Measurements from ENCODE around the gene SIGLEC9.

The SIGLEC9 gene

GRCh38 chr19:51097166-51097738, 27.5 kb upstream of the SIGLEC9 start:
- peak; percentile 46 to 77 (median 59) for DNase-seq

DNA sequence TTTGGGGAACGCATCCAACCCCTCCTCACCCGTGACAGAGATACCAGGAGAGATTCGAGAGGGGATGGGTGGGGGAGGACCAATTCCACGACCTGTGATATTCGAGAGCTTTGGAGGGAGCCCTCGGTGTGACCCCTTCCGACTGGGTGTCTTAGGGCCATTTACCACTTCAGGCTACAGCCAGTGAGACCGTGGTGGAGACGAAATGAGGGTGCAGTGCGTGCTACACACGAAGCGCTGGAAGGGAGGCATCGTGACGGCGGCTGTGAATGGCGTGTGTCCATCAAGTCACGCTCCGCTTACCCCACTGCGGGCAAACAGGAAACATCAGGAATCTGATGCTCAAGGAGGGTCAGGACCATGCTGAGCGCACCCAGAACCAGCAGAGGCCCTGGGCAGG, 26.9 kb upstream of the SIGLEC9 start:
- DNase-seq = no peak

DNA sequence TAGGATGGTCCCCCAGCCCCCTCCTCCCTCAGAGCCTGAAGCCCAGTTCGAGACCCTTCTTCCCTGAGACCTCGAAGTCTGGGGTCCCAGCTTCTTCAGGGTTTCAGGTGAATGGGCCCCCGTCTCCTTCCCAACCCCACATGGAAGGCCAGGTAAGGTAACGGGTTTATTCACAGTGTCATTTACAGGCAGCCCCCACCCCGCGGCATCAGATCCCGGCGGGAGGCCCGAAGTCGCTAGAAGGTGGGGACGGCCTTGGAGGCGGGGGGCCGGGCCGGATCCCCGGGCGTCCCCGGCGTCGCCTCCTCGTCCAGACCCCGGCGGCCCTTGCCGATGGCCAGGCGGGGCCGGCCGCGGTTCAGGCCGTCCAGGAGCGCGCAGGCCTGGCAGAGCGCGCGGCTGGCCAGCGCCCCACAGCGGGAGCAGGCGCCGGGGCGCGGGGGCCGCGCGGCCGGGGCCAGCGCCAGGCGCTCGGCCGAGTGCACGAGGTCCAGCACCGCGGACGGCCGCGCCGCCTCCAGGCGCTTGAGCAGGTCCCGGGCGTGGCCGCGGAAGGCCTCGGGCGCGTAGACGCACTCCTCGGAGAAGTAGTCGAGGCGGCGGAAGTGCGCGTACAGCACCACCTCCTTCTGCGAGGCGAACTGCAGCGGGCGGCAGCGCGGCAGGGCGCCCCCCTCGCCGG, 26.2 kb upstream of the SIGLEC9 start:
- peak; percentile 34 to 73 (median 65) for DNase-seq

DNA sequence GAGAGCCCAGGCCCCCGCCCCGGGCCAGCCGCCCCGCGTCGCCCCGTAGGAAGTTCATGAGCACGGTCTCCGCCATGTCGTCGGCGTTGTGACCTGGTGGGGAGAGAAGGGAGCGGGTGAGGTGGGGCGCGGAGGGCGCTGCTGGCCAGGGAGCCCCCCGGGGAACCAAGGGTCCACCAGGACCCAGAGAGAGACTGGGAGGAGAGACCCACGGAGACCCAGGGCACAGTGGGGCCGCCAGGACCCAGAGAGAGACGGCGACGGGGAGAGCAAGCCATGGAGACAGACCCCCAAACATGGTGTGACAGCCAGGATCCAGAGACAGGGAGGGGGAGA, 25.7 kb upstream of the SIGLEC9 start:
- DNase-seq = no peak

DNA sequence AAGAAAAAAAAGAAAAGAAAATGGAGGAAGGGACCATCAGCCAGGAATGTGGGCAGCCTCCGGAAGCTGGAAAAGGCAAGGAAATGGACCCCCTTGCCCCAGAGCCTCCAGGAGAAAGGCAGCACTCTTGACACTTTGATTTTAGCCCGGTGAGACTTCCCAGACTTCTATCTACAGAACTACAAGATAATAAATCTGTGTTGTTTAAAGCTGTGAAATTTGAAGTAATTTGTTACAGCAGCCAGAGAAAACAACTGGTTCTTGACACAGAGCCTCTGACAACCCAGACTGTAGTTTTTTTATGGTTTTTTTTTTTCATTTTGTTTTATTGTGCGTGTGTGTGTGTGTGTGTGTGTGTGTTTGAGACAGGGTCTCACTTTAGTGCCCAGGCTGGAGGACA, 24.1 kb upstream of the SIGLEC9 start:
- DNase-seq = no peak

GRCh38 chr19:51101171-51101865, 23.4 kb upstream of the SIGLEC9 start:
- DNase-seq = peak in 3 of 4 experiments; percentile 24 to 33 (median 25)

- no peak for DNase-seq
These were observed 21.7 kb upstream of the SIGLEC9 start for GRCh38 chr19:51102991-51103390.

DNA sequence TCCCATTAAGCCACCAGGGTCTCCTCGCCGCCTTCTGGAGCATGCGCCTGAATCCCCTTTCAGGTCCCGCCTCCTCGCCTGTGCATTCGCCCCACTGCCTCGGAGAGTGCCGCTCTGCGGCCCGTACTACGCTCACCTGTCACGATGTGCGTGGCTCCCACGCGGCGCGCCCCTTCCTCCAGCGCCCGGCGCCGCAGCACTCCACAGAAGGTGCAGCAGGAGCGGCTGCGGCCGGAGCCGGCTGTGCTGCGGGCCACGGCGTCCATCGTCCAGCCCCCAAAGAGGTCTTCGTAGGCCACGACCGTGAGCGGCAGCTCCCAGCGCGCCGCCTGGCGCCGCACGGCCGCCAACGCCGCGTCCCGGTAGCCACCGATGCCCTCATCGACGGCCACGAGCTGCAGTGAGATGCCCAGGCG, 20.8 kb upstream of the SIGLEC9 start:
- no peak for DNase-seq

DNA sequence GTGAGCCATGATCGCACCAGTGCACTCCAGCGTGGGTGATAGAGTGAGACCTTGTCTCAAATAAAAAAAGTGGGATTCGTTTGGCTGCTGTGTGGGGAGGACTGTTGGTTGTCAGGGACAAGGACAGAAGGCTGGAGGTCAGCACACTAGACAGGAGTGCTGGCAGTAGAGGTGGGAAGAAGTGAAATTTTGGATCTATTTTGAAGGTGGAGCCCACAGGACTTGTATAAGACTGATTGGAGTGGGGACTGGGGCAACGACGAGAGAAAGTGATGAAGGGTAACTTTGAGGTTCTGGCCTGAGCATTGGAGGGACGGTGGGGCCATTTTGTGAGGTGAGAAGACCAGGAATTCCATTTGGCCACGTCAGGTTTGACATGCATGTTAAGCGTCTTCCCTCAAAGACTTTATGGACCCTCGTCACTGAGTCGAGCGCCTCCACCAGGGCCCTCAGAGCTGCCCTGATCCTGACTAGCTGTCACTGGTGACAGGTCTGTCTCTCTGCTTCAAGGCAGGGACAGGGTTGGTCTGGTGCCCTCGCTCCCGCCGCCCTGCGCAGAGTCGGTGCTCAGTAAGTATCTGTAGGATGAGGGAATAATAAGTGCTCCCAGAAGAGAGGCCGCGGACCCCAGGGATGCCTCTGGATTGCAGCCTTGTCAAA, 17.2 kb upstream of the SIGLEC9 start:
- peak in 1 of 4 experiments; percentile 22 for DNase-seq

DNA sequence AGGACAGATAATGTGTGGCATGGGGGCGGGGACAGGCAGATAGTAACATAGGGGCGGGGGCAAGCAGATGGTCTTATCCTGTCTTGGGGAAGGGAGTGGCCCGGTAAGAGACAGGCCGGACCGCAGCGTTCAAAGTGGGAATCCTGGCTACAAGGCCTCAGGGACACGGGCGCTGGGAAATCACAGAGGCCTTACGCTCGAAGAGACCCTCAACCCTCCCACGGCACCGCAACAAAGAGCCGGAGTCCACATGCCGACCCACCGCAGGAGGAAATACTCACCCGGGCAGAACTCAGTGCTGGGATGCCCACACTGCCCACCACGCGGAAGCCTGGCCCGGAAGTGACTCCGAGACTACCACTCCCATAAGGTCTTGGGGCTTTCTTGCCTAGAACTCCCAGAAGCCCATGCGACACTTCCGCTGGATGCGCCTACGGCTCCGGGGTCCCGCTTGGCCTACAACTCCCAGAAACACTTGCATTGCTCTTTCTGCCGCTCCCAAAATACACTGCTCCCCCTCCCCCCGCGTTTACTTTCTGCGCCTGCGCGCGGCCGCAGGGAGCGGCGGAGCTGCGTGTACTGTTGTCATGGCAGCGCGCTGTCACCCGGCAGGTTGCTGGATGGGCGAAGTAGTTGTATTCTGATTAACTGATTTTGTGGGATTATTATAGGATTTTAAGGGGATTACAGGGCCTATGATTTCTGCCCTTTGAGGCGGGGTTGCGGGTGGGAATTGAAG, 16.5 kb upstream of the SIGLEC9 start, which contains the start of gene CTU1:
CTU1 (minus strand) TSS at position 344 of the 739 bp plus-strand sequence. CDS start 3,840 bp downstream, outside the sequence.
- DNase-seq = peak; percentile 99 to 100 (median 99)

- no peak for DNase-seq
These were observed 15.9 kb upstream of the SIGLEC9 start for GRCh38 chr19:51108805-51109146.

- no peak for DNase-seq
These were observed 14.1 kb upstream of the SIGLEC9 start for GRCh38 chr19:51110666-51110971.

GRCh38 chr19:51111606-51112005, 13.1 kb upstream of the SIGLEC9 start:
- peak in 3 of 4 experiments; percentile 17 to 30 (median 23) for DNase-seq

DNA sequence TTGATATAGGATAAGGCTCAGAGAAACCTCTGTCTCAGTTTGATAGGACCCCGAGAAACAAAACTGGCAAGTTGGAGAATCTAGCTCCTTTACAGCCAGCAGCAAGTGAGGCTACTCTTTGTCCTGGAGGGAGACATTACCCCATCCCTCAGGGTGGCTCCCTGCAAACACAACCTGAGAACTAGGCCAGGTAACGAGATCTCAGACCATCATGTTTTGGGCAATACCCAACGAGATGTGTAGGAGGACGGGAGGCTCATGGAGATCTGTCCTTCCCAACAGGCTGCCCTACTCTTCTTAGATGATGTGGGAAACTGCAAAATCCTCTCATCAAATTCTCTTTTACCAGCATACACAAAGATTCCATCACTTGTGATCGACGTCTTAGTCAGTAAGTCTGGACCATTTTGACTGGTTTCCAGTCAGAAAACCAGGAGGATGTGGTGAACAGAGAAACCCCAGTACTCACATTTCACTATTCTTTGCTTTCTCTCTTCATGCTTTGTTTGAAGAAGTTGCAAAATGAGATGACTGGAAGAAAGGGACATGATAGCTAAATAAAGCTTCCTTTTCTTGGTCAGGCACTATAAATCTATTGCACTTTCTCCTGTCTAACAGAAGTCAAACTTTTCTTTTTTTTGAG, 10.5 kb upstream of the SIGLEC9 start:
- peak in 3 of 4 experiments; percentile 39 to 73 (median 66) for DNase-seq

DNA sequence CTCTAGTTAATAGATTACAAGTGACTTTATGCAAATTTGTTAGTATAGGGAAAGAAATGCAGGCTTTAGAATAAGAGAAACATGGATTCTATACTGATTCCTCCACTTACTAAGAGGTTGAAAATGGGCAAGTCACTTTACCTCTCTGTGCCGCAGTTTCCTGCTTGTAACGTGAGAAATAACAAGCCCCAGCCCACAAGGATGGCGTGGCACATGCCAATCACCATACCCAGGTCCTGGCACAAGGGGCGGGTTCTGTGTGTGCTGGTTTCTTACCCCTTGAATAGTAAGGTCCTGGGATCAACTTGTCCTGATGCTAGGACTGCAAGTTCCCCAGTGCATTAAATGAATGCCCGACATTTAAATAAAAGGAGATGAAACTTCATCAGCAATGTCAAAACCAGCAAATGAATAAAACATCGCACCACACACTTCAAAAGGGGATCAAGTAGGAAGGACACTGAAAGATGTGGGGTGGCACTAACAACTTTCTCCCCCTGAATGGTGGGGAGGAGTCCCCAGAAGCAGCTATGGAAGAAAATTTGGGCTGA, 7.9 kb upstream of the SIGLEC9 start:
- DNase-seq = no peak

DNA sequence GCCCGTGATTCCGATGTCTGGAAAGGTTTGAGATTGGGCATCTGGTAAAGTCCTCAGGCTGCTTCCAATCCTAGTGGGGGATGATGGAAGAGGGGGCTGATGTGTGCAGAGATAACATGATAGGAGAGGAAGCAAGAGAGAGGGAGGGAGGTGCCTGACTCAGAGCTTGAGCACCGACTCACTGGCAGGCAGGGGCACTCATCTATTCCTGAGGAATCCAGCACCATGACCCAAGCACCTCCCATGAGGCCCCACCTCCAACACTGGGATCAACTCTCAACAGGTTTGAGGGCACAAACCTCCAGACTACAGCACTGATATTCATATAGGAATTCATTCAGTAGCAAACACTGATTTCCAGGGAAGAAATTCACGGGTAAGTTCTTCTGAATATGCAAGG, 5.6 kb upstream of the SIGLEC9 start:
- no peak for DNase-seq

GRCh38 chr19:51119611-51120010, 5.1 kb upstream of the SIGLEC9 start:
- DNase-seq = peak; percentile 71 to 85 (median 80)

DNA sequence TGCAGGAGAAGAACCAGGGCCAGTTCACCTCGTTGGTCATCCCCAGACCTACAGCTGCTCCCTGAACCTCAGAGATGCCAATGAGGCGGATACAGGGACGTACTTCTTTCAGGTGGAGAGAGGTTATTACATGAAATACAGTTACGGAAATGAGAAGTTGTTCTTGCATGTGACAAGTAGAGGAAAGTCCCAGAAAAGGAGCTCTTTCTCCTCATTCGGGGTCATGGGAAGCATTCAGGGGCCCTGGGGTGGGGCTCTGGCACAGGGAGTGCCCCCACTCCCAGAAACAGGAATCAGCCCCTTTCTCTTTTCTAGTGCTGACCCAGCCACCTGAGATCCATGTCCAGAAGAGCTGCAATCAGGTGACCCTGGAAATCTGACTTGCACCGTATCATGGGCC, 4.5 kb upstream of the SIGLEC9 start:
- DNase-seq = peak in 3 of 4 experiments; percentile 50 to 66 (median 54)

GRCh38 chr19:51121257-51121656, 3.4 kb upstream of the SIGLEC9 start:
- peak; percentile 71 to 89 (median 82) for DNase-seq

GRCh38 chr19:51122112-51122981, 2.4 kb upstream of the SIGLEC9 start:
- peak; percentile 73 to 92 (median 88) for DNase-seq

- peak; percentile 77 to 92 (median 87) for DNase-seq
These were observed 1.3 kb upstream of the SIGLEC9 start for GRCh38 chr19:51123381-51123800.

All from suppressor macrophage (primary cell).